Liver (tissue), 3 donors: Measurements from ENCODE around the gene FRMD1.
"Not testable (repeated sequence)": the region's sequence is repeated elsewhere in the genome, so short reads cannot be mapped to it uniquely, and the experiment has no call there.

ENCODE experiments used
- CTCF ChIP-seq: fragments of 150-350 bp; IDR thresholded peaks from 2 replicates; pipeline ENCODE4 v1.5.1; 2017; ENCODE audit warnings: improper control_type of control experiment, low read depth, low read length; ENCODE audit not compliant: missing input control
- EGR1 ChIP-seq, 2 donors: IDR thresholded peaks; 2 replicates each; pipeline ENCODE4 v1.6.1; 2016 to 2018; ENCODE audit warnings: antibody characterized with exemption in 2 of 2, low read depth in 2 of 2
- HNF4G ChIP-seq: IDR thresholded peaks from 2 replicates; pipeline ENCODE4 v1.6.1; 2016; ENCODE audit warnings: antibody characterized with exemption
- MAX ChIP-seq: IDR thresholded peaks from 2 replicates; pipeline ENCODE4 v1.6.1; 2016; ENCODE audit warnings: antibody characterized with exemption
- RAD21 ChIP-seq, 2 donors: IDR thresholded peaks; 2 replicates each; pipeline ENCODE4 v1.6.1; 2016; ENCODE audit warnings: antibody characterized with exemption in 2 of 2, mild to moderate bottlenecking in 2 of 2
- REST ChIP-seq: IDR thresholded peaks from 2 replicates; pipeline ENCODE4 v1.6.1; 2016; ENCODE audit warnings: antibody characterized with exemption, mild to moderate bottlenecking
- SP1 ChIP-seq: IDR thresholded peaks from 2 replicates; pipeline ENCODE4 v1.6.1; 2018; ENCODE audit warnings: antibody characterized with exemption, mild to moderate bottlenecking
- YY1 ChIP-seq: IDR thresholded peaks from 2 replicates; pipeline ENCODE4 v1.6.1; 2016; ENCODE audit warnings: antibody characterized with exemption, mild to moderate bottlenecking
- ZBTB33 ChIP-seq: IDR thresholded peaks from 2 replicates; pipeline ENCODE4 v1.6.1; 2016; ENCODE audit warnings: antibody characterized with exemption
- donor health status: healthy.
- donor health status: healthy.

GRCh38 chr6:168077401-168077800 is 1.6 kb downstream of the FRMD1 start:
- not testable (repeated sequence) for TF ChIP-seq CTCF; ZBTB33; MAX; HNF4G; RAD21 (IDR thresholded peaks at IDR 0.05); REST; SP1; EGR1 (IDR thresholded peaks at IDR 0.05; ENCODE audit: low read depth in 2 of 2); YY1
